Embryonic facial prominence (tissue), 1 donor: ENCODE results near the gene ATP11A.
"Not testable (repeated sequence)": the region's sequence is repeated elsewhere in the genome, so short reads cannot be mapped to it uniquely, and the experiment has no call there.

Experiments used
- DNase-seq: peaks from one replicate; pipeline ENCODE4 v3.0.0-alpha.2; 2016; ENCODE audit errors: extremely low spot score

ATP11A gene

GRCh38 chr13:112859128-112859816 is 169.4 kb downstream of the ATP11A start:
- DNase-seq = no peak

GRCh38 chr13:112859817-112860190 is 170.0 kb downstream of the ATP11A start:
- DNase-seq = no peak

- DNase-seq = no peak
Observed at GRCh38 chr13:112861876-112862615, 172.2 kb downstream of the ATP11A start.

- DNase-seq = not testable (repeated sequence)
Observed at GRCh38 chr13:112863356-112863755, 173.5 kb downstream of the ATP11A start.

- DNase-seq = not testable (repeated sequence)
Observed at GRCh38 chr13:112865478-112865877, 175.6 kb downstream of the ATP11A start.

- no peak for DNase-seq
Observed at GRCh38 chr13:112867301-112867711, 177.5 kb downstream of the ATP11A start.

GRCh38 chr13:112868308-112868707 is 178.5 kb downstream of the ATP11A start:
- DNase-seq = no peak

GRCh38 chr13:112869202-112870050 is 179.6 kb downstream of the ATP11A start:
- DNase-seq = no peak

- no peak for DNase-seq
Observed at GRCh38 chr13:112870051-112870331, 180.2 kb downstream of the ATP11A start.

- no peak for DNase-seq
Observed at GRCh38 chr13:112870737-112871287, 181.0 kb downstream of the ATP11A start.

GRCh38 chr13:112871742-112872141 is 181.9 kb downstream of the ATP11A start:
- no peak for DNase-seq

- not testable (repeated sequence) for DNase-seq
Observed at GRCh38 chr13:112872657-112873631, 183.1 kb downstream of the ATP11A start.

GRCh38 chr13:112873851-112874750 is 184.3 kb downstream of the ATP11A start:
- peak; percentile 22 for DNase-seq

- no peak for DNase-seq
Observed at GRCh38 chr13:112874751-112875300, 185.0 kb downstream of the ATP11A start.

GRCh38 chr13:112875627-112876026 is 185.8 kb downstream of the ATP11A start:
- DNase-seq = no peak

- DNase-seq = no peak
Observed at GRCh38 chr13:112876305-112877000, 186.6 kb downstream of the ATP11A start.

GRCh38 chr13:112877066-112877465 is 187.2 kb downstream of the ATP11A start:
- DNase-seq = no peak

GRCh38 chr13:112877539-112877938 is 187.7 kb downstream of the ATP11A start:
- DNase-seq = no peak
